T47D (cell line): Measurements from ENCODE around the gene LRP4.
A peak's percentile ranks its signal among the peaks of the same experiment; 100 is the strongest.

Source experiments
- DNase-seq, 2 experiments: peaks; one replicate each; pipeline versions ENCODE4 v3.0.0 to v3.0.0-alpha.2; 2011 to 2012; ENCODE audit warnings: low read depth in 1 of 2, low spot score in 1 of 2
- JUND ChIP-seq: IDR thresholded peaks from 2 replicates; pipeline ENCODE4 v1.6.1; 2012; ENCODE audit warnings: low read depth
- in situ Hi-C: cut with HindIII; loops from 2 replicates; pipeline ENCODE4 v1.10.0; 2016; ENCODE audit warnings: low sequenced_read_pairs, low pct_unique_long_range_greater_than_20kb

Gene LRP4

GRCh38 chr11:46845440-46845739, 73.0 kb downstream of the LRP4 start:
- DNase-seq = no peak
- in situ Hi-C loops = no loop called here
- TF ChIP-seq JUND = no peak

DNA sequence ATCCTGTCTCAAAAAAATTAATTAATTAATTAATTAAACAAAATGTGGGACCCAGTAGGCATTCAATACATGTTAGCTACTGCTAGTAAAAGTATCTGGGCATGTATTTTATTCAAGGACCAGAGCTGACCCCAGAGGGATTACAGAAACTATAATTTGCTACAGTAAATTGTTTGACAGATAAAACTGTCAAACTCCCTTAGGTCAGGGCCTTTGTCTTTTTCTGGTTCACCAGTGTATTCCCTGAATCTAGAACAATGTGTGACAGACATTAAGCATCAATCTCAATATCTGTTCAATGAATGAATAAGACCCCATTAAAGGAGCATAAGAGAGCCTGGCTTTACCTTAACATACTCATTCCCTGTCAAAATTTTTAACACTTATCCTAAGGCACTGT, 78.2 kb downstream of the LRP4 start:
- no peak for DNase-seq
- in situ Hi-C loops = no loop called here
- TF ChIP-seq JUND = no peak

GRCh38 chr11:46838501-46838900, 79.8 kb downstream of the LRP4 start:
- TF ChIP-seq JUND = no peak
- DNase-seq = no peak
- in situ Hi-C loops = no loop called here

DNA sequence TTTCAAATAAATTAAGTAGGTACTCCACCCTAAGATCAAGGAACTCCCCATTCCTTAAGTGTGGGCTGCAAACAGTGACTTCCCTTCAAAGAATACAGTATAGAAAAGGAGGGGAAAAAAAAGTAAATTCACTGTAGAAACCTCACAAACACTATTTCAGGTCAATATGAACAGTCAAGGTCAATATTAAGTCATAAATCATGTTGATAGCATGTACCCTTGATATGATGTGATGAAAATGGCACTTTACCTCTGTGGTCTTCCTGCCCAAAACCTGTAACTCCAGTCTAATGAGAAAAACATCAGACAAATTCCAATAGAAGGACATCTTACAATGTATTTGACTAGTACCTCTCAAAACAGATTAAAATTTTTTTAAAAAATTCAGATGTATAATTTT, 80.5 kb downstream of the LRP4 start:
- no peak for DNase-seq
- TF ChIP-seq JUND = no peak
- in situ Hi-C loops = no loop called here

DNA sequence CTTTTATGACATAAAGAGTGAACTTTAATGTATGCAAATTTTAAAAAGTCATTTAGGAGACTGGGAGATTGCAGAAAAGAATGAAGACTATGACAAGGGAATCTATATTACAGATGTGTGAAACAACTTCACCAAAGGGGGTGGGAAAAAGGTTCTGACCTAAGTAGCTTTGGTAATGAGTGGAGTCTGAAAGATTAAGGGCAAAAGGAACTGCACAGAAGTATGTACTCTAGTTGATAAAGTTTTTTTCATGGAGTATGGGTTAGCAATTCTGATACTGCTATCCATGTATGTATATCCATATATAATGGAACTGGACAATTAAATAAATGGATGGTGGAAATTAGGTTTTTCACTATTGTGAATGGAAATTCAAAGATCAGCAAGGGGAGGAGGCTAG, 81.5 kb downstream of the LRP4 start:
- no peak for TF ChIP-seq JUND
- in situ Hi-C loops = no loop called here
- no peak for DNase-seq

- no peak for TF ChIP-seq JUND
- in situ Hi-C loops = no loop called here
- no peak for DNase-seq
Observed at GRCh38 chr11:46836431-46836830, 81.9 kb downstream of the LRP4 start.

- in situ Hi-C loops = no loop called here
- no peak for TF ChIP-seq JUND
- DNase-seq = no peak
Observed at GRCh38 chr11:46835897-46836296, 82.5 kb downstream of the LRP4 start.

- DNase-seq = no peak
- no peak for TF ChIP-seq JUND
- in situ Hi-C loops = no loop called here
Observed at GRCh38 chr11:46834821-46835220, 83.5 kb downstream of the LRP4 start.

DNA sequence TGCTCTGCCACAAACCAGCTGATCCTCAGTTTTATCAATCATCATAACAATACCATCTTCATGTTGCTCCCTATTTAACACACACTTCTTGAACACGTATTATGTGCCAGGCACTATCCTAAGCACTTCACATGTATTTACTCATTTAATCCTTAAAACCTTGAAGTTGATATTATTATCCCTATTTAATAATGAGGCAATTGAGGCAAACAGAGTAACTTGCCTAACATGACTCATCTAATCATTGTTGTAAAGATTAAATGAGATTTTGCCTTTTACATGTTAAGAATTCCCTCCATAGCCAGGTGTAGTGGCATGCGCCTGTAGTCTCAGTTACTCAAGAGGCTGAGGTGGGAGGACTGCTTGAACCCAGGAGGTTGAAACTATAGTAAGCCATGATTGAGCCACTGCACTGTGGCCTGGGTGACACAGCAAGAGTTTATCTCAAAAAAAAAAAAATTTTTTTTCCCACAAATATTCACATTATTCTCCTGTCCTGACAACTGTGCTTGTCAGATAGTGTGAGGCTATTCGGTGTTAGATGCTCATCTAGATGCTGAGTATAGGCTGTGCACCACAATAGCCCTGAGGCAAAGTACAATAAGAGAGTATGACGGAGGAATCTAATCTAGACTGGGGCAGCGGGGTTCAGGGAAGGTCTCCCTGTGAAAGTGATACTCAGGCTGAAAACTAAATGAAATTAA, 85.7 kb downstream of the LRP4 start:
- in situ Hi-C loops = no loop called here
- no peak for DNase-seq
- TF ChIP-seq JUND = no peak

- peak in 1 of 2 experiments; percentile 15 for DNase-seq
- TF ChIP-seq JUND = no peak
- in situ Hi-C loops = no loop called here
Observed at GRCh38 chr11:46827995-46828394, 90.4 kb downstream of the LRP4 start.

DNA sequence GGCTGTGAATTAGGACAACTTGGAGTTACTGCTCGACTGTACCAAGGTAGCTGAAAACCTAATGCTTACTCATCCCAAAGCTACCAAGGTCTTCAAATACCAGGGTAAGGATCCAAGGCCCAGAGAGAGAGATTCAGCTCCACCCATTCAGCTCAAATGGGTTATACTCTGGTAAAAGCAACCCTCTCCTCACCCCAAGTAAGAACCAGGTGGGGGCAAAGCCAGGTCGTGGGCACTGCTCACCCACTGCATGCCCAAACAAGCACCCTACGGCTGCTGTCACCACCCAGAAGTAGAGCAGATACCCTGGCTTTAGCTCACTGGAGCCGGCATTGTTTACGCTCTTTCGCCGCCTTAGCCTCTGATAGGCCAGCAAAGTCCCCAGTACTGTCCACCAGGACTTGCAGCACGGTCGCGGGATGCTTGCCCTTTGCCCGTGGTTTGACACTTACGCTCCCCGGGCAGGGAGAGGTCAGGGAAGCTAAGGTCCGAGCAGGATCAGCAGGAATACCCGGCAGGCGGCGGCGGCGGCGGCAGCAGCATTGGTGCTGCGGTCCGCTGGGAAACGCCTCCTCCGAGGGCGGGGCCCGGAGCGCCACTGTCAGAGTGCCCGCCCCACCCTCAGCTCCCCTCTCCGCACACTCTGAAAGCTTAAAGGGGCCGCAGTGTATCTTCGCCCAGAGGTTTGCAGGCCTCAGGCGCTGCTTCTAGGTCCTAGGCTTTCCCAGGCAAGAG, 91.9 kb downstream of the LRP4 start:
- TF ChIP-seq JUND = no peak
- in situ Hi-C loops = no loop called here
- peak; percentile 39 to 81 for DNase-seq

DNA sequence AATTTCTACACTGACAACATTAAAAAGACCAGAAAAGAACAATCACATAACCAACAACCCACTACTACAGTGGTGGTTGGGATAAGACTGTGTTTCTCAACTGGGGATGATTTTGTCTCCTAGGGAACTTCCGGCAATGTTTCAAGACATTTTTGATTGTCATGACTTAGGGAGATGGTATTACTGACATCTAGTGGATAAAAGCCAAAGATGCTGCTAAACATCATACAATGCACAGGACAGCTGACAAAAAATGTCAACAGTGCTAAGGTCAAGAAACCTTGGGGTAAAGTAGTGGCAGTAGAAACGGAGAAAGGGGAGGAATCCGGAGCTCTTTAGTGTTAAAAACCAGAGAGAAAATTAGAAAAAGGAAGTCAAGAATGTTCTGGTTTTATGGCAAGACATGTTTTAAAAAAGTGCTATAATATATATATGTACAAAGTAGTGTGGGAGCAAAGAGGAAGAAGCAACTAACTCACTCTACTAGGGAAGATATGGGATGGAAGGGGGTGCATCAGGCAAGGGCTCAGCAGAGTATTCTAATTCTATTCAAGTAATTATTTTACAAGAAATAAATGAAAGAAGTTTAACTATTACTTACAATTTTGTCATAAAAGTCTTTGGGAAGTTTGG, 109.4 kb downstream of the LRP4 start:
- in situ Hi-C loops = no loop called here
- TF ChIP-seq JUND = no peak
- peak in 1 of 2 experiments; percentile 58 for DNase-seq
